Ascending aorta (tissue), 2 donors: Measurements from ENCODE around the gene DDX24. TPM values are rescaled to one million over a fixed set of nuclear protein-coding genes. Genes with fewer than 3 reads are reported as not detected.

Source experiments
- DNase-seq, 2 donors: peaks; one replicate each; pipeline ENCODE4 v3.0.0-alpha.2; 2019; ENCODE audit warnings: low spot score in 2 of 2
- H3K27ac ChIP-seq, 2 donors: fragments of 200-600 bp; sonication (generic); one replicate each; pipeline ENCODE4 v1.5.1; 2016 to 2017; ENCODE audit warnings: mild to moderate bottlenecking in 1 of 2
- H3K27me3 ChIP-seq: fragments of 200-600 bp; sonication (generic); one replicate; pipeline ENCODE4 v1.5.1; 2017
- H3K36me3 ChIP-seq, 2 donors: fragments of 200-600 bp; sonication (generic); one replicate each; pipeline ENCODE4 v1.5.1; 2016
- H3K4me1 ChIP-seq, 2 donors: fragments of 200-600 bp; sonication (generic); one replicate each; pipeline ENCODE4 v1.5.1; 2016 to 2017; ENCODE audit warnings: mild to moderate bottlenecking in 1 of 2
- H3K4me3 ChIP-seq, 2 donors: fragments of 200-600 bp; sonication (generic); one replicate each; pipeline ENCODE4 v1.5.1; 2016 to 2017; ENCODE audit warnings: mild to moderate bottlenecking in 1 of 2
- H3K9me3 ChIP-seq, 2 donors: fragments of 200-600 bp; sonication (generic); one replicate each; pipeline ENCODE4 v1.5.1; 2016
- intact Hi-C: fragments of 100-400 bp; cut with DNase I; formaldehyde crosslinking; loops from one replicate; pipeline ENCODE4 v1.15.1; 2023
- total RNA-seq: library from RNA; depleted of rRNA; stranded (reverse); fragments of >200 nt; gene quantifications from one replicate; pipeline ENCODE4 v1.1.0, GENCODE V29; 2016
- TF ChIP-seq, protein P1 (sequence below), 3 experiments: fragments of 200-600 bp in 2 of 3; fragments of 450-650 bp in 1 of 3; sonication (generic) in 2 of 3; IDR thresholded peaks; one replicate each; pipeline ENCODE4 v1.5.1; 2016 to 2019; ENCODE audit warnings: antibody characterized with exemption in 3 of 3, mild to moderate bottlenecking in 1 of 3, moderate library complexity in 1 of 3

Gene DDX24
- total RNA-seq, 1 donor from 2014 or later: 104 TPM

DNA sequence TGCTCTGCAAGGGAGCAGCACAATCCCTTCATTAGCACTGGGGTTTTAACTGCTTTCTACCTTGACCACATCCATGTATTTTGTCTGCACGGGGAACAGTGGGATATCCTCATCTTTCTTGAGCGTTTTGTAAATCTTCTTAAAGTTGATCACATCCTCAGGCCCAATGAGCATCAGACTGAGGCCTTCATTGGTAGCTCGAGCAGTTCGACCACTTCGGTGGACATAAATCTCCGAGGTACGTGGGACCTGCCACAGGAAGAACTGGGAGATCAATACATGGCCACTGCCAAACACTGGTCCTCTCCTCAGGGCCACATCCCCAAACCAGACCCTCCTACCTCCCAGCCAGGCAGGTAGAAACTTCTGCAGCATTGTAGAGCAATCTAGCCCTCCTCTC, 26.1 kb downstream of the DDX24 start:
- Histone ChIP-seq H3K9me3 (no peaks in the 10 kb centered on the region), H3K27ac (no peak overlapping the region), H3K36me3 (peaks cover 97 to 99% of the 10 kb centered on the region in 2 donors), H3K4me1 (no peaks in the 10 kb centered on the region), H3K4me3 (no peak overlapping the region), H3K27me3 (no peaks in the 10 kb centered on the region)
- peak in 1 of 2 donors; percentile 47 for DNase-seq
- intact Hi-C loops: loop anchor here (5.0 kb wide), 1 partner anchor 82 kb away; no protein-coding TSS in a partner anchor
- TF ChIP-seq, protein P1, sequence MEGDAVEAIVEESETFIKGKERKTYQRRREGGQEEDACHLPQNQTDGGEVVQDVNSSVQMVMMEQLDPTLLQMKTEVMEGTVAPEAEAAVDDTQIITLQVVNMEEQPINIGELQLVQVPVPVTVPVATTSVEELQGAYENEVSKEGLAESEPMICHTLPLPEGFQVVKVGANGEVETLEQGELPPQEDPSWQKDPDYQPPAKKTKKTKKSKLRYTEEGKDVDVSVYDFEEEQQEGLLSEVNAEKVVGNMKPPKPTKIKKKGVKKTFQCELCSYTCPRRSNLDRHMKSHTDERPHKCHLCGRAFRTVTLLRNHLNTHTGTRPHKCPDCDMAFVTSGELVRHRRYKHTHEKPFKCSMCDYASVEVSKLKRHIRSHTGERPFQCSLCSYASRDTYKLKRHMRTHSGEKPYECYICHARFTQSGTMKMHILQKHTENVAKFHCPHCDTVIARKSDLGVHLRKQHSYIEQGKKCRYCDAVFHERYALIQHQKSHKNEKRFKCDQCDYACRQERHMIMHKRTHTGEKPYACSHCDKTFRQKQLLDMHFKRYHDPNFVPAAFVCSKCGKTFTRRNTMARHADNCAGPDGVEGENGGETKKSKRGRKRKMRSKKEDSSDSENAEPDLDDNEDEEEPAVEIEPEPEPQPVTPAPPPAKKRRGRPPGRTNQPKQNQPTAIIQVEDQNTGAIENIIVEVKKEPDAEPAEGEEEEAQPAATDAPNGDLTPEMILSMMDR (IDR thresholded peaks at IDR 0.05): no peak

DNA sequence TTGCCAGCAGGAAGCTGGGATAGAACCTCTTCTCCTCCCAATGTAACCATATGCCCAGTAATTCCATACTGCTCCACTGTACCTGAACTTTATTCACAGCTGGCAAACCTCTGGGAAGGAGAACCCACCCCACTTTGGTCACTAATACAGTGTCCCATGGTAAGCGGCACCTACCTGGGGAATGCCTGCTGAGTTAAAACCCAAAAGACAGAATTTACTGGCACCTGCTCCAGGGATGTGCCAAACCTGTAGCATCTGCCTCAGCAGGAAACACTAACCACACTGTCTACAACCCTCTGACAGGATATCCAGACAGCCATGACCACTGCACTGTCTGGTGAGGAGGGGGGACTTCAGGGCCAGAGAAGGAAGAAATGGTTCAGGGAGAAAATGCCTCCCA, 26.6 kb downstream of the DDX24 start:
- Histone ChIP-seq H3K27ac (no peak overlapping the region), H3K36me3 (peaks cover 97 to 99% of the 10 kb centered on the region in 2 donors), H3K9me3 (no peaks in the 10 kb centered on the region), H3K4me3 (no peak overlapping the region), H3K27me3 (no peaks in the 10 kb centered on the region), H3K4me1 (no peaks in the 10 kb centered on the region)
- TF ChIP-seq, protein P1 (IDR thresholded peaks at IDR 0.05): no peak
- intact Hi-C loops: loop anchor here (5.0 kb wide), 1 partner anchor 83 kb away; no protein-coding TSS in a partner anchor
- DNase-seq: peak in 1 of 2 donors; percentile 42

DNA sequence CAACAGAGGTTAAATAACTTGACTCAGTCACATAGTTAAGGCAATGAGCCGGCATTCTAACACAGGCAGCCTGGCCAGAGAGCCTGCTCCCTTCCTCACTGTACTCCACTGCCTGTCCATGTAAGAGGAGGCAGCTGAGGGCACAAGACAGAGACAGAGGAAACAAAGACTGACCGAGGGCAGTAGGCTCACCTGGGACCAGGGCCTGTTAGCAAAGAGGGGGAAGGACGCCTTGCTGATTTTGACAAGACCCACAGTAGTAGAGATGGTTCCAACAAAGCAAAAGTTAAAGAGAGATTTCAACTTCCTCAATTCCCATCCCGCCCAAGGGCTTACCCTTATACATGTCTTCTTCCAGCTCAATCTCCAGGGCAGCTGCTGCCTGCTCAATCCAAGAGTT, 28.3 kb downstream of the DDX24 start:
- H3K27ac ChIP-seq: no peak overlapping the region
- peak in 1 of 2 donors; percentile 43 for DNase-seq
- no peak overlapping the region for H3K4me3 ChIP-seq
- H3K4me1 ChIP-seq: no peaks in the 10 kb centered on the region
- no peaks in the 10 kb centered on the region for H3K9me3 ChIP-seq
- TF ChIP-seq, protein P1 (IDR thresholded peaks at IDR 0.05): no peak
- peaks cover 98 to 99% of the 10 kb centered on the region in 2 donors for H3K36me3 ChIP-seq
- intact Hi-C loops: loop anchor here (5.0 kb wide), 1 partner anchor 85 kb away; no protein-coding TSS in a partner anchor
- H3K27me3 ChIP-seq: no peaks in the 10 kb centered on the region

DNA sequence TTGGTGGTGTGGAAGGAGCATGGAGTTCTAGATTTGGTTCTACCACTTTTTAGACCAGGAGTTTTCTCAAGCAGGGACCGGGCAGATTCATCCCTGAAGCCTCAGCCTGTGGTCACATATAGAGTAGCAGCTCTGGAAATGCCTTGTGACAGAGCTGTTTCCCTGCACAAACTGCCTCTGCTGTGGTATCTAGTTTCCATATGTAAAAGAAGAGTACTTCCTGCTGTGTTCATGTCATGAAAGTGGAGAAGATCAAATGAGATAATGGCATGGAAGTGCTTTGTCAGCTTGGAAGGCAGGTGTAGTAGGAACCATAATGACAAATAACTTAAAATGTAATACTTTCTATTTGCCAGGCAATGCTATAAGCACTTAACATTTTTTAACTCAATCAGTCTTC, 28.8 kb downstream of the DDX24 start:
- Histone ChIP-seq H3K4me3 (no peak overlapping the region), H3K4me1 (no peaks in the 10 kb centered on the region), H3K27ac (no peak overlapping the region), H3K27me3 (no peaks in the 10 kb centered on the region), H3K9me3 (no peaks in the 10 kb centered on the region), H3K36me3 (peaks cover 98 to 99% of the 10 kb centered on the region in 2 donors)
- DNase-seq: no peak
- intact Hi-C loops: loop anchor here (5.0 kb wide), 1 partner anchor 85 kb away; no protein-coding TSS in a partner anchor
- TF ChIP-seq, protein P1 (IDR thresholded peaks at IDR 0.05): no peak

DNA sequence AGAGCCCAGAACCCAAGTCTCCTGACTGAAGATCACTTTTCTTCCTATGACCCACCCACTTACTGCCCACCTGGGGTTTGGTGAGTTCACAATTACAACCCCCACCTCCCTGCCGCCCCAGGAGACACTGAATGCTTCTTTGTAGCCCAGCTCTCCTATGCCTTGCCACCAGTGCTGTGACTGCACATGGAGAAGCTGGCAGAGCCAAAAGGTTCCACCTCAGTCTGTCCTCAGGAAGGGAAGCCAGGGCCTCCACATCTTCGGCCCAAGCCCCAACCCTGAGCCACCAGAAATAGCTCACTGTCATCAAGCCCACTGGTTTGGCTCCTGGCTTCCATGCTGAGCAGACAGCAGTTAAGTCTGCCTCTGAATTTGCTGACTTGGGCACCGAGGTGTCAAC, 29.2 kb downstream of the DDX24 start:
- intact Hi-C loops: loop anchor here (5.0 kb wide), 1 partner anchor 86 kb away; no protein-coding TSS in a partner anchor
- H3K36me3 ChIP-seq: peaks cover 98 to 99% of the 10 kb centered on the region in 2 donors
- H3K4me1 ChIP-seq: no peaks in the 10 kb centered on the region
- no peaks in the 10 kb centered on the region for H3K27me3 ChIP-seq
- no peak overlapping the region for H3K27ac ChIP-seq
- no peaks in the 10 kb centered on the region for H3K9me3 ChIP-seq
- H3K4me3 ChIP-seq: no peak overlapping the region
- peak in 1 of 2 donors; percentile 45 for DNase-seq
- TF ChIP-seq, protein P1 (IDR thresholded peaks at IDR 0.05): no peak
